WI38 (cell line): ENCODE results near the gene FLT4.

Source experiments
- H3K4me3 ChIP-seq: 2 replicates; pipeline ENCODE4 v1.5.1; 2011; ENCODE audit warnings: low read depth, mild to moderate bottlenecking, control low read depth, low read length
- CTCF ChIP-seq: IDR thresholded peaks from 2 replicates; pipeline ENCODE4 v1.5.1; 2012; ENCODE audit warnings: low read depth, mild to moderate bottlenecking, control low read depth, low read length

The FLT4 gene

DNA sequence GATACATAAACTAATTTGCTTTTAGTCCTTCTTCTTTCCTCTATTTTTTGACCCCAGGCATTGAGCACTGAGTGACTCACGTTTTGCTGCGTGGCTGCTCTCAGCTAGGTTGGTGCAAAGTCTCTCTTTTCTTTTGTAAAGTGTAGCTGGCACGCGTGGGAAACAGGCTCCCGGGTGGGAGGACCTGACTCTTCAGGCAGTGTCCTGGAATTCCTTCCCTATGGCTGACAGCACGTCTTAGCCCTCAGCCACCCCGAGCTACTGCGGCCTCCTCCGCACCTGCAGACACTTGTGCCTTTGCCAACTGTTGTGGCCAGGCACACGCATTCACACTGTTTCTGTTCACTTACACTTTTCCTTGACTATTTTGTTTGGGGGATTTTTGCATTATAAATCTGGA is 57.2 kb downstream of the FLT4 start:
- no peak overlapping the region for H3K4me3 ChIP-seq
- TF ChIP-seq CTCF = no peak

- TF ChIP-seq CTCF = no peak
- H3K4me3 ChIP-seq = no peak within 1 kb of the TSS
Measured at GRCh38 chr5:180591311-180591887, 58.0 kb downstream of the FLT4 start, which contains the start of gene SCGB3A1. TSS of gene SCGB3A1 (minus strand) at chr5:180591499. CDS start at chr5:180591462, 37 bp downstream.

DNA sequence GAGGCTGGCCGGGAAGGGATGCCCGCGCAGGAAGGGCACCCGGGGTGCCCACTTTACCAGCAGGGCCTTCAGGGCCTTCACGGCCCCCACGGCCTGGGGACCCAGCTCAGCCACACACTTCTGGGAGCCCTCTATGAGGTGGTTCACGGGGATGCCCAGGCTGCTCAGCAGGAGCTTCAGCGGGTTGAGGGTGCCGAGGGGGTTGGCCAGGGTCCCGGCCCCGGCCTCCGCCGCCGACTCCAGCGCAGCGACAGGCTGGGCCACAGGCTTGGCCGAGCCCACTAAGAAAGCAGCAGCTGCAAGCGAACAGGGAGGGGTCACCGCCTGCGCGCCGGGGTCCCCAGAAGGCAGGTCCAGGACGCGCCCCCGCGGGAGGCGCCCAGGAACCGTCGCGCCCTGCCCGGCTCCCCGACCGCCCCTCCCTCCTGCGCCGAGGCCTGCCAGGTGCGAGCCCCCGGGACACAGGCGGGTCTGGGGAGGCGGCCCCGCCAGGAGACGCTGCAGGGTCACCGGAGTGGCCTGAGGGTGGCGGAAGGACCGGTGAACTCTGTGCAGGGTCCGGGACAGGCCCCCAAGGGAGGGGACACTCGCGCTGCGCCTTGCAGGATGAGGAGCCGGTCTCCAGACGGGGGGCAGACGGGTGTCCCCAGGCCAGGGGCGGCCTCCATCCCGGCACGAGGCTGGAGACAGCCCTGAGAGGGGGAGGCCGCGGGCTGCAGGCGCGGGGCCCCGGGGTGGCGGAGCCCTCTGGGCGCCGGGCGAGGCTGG is 58.7 kb downstream of the FLT4 start:
- no peak for TF ChIP-seq CTCF
- H3K4me3 ChIP-seq = no peak overlapping the region

DNA sequence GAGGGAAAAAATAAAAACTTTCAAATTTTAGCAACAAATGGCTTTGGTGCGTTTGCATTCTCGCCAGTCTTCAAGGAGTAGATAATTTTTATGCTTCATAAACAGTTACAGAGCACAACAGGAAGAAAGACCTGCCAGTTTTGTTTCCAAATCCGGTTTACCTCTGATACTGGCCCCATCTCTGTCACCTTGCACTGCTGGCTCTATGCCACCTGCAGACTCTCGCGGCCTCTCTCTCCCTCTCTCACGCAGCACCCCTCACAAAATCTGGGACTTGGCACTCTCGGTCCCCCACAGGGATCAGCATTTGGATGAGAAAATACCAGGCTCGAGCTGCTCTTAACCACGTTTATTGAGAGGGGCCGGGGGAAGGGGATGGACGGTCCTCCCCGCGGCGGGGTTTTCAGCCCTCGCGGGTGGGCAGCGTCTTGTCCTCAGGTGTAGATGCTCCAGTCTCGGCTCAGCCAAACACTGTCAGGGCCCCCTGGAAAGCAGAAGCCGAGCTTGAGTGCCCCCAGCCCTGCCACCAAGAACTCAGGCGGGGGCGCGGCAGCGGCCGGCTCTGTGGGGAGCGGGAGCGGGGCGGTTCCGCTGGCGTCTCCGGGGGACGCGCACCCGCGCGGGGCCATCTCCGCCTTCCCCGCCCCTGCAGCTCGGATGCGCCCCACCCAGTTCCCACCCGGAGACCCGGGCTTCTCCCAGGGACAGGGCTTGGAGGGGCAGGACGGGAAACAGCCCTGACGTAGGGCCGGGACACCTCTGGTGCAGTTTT is 59.4 kb downstream of the FLT4 start:
- no peak overlapping the region for H3K4me3 ChIP-seq

DNA sequence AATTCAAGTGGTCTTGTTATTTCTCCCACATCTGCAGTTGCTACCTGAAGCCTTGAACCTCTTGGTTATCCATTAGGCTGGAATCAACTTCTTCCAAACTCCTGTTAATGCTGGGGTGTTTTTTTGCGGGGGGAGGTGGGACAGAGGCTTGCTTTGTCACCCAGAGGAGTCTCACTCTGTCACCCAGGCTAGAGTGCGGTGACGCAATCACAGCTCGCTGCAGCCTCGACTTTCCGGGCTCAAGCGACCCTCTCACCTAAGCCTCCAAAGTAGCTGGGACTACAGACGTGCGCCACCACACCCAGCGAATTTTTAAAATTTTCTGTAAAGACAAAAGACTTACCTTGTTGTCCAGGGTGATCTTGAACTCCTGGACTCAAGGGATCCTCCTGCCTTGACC is 62.5 kb downstream of the FLT4 start:
- no peak overlapping the region for H3K4me3 ChIP-seq
- no peak for TF ChIP-seq CTCF

More for the DNA sequence above, 59.4 kb downstream of the FLT4 start:
- TF ChIP-seq CTCF = no peak

GRCh38 chr5:180586204-180586603 is 63.2 kb downstream of the FLT4 start:
- H3K4me3 ChIP-seq = no peak overlapping the region
- no peak for TF ChIP-seq CTCF

DNA sequence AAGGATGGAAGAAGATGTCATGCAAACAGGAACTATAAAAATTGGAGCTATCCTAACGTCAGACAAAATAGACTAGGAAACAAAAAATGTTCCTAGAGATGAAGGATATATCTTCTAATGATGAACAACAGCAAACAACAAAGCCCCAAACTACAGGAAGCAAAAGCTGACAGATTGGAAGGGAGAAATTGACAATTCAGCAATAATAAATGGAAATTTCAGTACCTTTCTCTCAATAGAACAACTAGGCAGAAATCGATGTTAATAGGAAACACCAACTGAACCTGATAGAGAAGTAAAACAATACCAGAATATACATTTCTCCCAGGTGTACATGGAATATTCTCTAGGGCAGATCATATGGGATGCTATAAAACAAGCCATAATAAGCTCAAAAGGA is 65.7 kb downstream of the FLT4 start:
- TF ChIP-seq CTCF = no peak
- H3K4me3 ChIP-seq = no peak overlapping the region
